ENCODE results near the gene ADGRL2.

ADGRL2 gene

GRCh38 chr1:81800695-81801650, at the start of gene ADGRL2:
ADGRL2 (plus strand) TSS chr1:81800934; CDS start chr1:81836985, 36,051 bp downstream.
- no peak for DNase-seq (ENCODE audit: low spot score)

GRCh38 chr1:81752840-81753239, 47.9 kb upstream of the ADGRL2 start:
- DNase-seq (ENCODE audit: low spot score) = no peak

DNA sequence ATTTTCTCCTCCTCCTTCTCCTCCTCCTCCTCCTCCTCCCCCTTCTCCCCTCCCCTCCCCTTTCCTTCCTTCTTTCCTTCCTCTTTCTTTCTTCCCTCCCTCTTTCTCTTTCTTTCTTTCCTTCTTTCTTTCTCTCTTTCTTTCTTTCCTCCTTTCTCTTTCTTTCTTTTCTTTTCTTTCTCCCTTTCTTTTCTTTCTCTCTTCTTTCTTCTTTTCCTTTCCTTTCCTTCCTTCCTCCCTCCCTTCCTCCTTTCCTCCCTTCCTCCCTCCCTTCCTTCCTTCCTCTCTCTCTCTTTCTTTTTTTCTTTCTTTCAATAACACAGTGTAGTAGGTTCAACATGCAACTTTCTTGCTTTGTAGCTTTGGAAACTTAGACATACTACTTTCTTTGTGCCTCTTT, 46.3 kb upstream of the ADGRL2 start:
- no peak for DNase-seq (ENCODE audit: low spot score)

- DNase-seq (ENCODE audit: low spot score) = no peak
Observed at GRCh38 chr1:81756872-81757271, 43.9 kb upstream of the ADGRL2 start.

DNA sequence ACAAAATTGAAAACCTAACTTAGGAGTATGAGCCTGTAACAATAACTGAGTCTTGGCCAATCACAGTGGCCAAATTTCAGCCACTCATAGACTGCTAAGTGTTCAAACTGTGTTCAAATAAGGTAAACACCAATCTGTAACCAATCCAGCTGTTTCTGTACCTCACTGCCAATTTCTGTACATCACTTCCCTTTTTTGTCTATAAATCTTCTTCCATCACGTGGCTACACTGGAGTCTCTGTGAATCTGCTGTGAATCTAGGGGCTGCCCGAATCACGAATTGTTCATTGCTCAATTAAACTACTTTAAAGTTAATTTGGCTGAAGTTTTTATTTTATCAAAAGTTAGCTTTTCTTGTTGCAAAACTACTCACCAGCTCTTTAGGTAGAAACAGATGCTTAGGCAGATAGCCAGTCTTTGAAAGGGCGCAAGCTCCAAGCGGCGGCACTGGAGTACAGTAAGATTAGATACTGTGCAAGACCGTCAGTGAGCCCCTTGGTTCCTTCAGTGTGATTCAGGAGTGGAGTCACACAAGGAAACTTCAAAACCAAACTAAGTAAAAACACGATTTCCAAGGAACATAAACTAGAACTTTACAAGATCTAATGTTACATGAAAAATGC, 43.2 kb upstream of the ADGRL2 start:
- no peak for DNase-seq (ENCODE audit: low spot score)

GRCh38 chr1:81758181-81758580, 42.6 kb upstream of the ADGRL2 start:
- no peak for DNase-seq (ENCODE audit: low spot score)

DNA sequence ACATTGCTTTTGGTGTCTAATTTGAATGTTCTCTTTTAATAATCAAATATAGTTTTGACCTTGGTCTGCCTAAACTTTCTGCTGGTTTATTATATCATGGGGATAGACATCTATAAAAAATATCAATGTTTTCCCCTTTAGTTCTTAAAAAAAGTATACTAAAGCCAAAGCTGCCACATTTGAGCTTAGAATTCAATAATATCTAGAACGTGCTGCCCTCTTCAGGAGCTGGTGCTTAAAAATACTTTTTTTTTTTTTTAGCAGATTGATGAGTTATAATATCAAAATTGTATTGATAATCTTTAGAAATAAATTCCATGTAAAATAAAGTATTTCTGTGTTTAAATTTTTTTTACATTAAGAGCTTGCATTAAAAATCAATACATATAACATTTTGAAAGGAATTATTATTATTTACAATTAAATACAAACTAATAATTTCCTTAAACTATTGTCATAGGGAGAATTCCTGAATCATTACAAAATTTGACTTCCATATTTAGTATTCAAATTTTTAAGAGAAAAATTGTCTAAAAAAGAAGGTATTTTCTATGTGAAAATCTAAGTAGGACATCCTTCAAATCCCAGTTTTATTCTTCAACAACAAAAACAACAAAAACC, 40.1 kb upstream of the ADGRL2 start:
- no peak for DNase-seq (ENCODE audit: low spot score)

DNA sequence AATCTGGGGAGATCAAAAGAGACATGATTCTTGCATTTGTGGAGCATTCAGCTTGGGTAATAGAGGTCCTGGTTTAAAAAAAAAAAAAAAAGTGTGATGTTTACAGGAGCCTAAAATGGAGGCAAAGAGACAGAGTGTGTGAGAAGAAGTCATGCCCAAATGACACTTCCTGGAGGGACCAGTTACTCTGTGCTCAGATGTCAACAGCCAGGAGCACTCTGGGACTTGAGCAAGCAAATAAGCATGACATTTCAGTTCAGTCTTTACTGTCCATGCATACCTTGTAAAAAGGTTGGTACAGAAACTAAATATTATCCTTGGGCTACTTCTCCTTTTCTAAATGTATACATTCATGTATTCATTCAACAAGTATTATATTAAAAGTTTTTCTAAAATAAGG, 25.2 kb upstream of the ADGRL2 start:
- DNase-seq (ENCODE audit: low spot score) = no peak

- no peak for DNase-seq (ENCODE audit: low spot score)
Observed at GRCh38 chr1:81780705-81781454, 19.9 kb upstream of the ADGRL2 start.

- DNase-seq (ENCODE audit: low spot score) = no peak
Observed at GRCh38 chr1:81781749-81782148, 19.0 kb upstream of the ADGRL2 start.

GRCh38 chr1:81792184-81792583, 8.6 kb upstream of the ADGRL2 start:
- no peak for DNase-seq (ENCODE audit: low spot score)

GRCh38 chr1:81797701-81798100, 3.0 kb upstream of the ADGRL2 start:
- DNase-seq (ENCODE audit: low spot score) = no peak

GRCh38 chr1:81799939-81800694, 617 bp upstream of the ADGRL2 start:
- no peak for DNase-seq (ENCODE audit: low spot score)

GRCh38 chr1:81801651-81802456, 1.1 kb downstream of the ADGRL2 start:
- no peak for DNase-seq (ENCODE audit: low spot score)

DNA sequence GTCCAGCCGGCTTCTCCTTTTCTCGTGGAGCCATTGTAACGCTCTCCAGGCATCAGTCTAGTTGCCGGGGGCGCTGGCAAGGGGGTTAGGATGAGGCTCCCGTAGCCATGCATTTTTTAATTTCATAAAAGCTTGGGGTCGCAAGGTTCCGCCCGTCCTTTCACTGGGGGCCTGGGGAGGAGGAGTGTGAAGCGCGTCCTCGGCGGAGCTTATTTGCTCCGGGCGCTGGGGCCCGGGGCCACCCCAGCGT, 1.6 kb downstream of the ADGRL2 start:
- no peak for DNase-seq (ENCODE audit: low spot score)

- DNase-seq (ENCODE audit: low spot score) = no peak
Observed at GRCh38 chr1:81802707-81803430, 2.1 kb downstream of the ADGRL2 start.

DNA sequence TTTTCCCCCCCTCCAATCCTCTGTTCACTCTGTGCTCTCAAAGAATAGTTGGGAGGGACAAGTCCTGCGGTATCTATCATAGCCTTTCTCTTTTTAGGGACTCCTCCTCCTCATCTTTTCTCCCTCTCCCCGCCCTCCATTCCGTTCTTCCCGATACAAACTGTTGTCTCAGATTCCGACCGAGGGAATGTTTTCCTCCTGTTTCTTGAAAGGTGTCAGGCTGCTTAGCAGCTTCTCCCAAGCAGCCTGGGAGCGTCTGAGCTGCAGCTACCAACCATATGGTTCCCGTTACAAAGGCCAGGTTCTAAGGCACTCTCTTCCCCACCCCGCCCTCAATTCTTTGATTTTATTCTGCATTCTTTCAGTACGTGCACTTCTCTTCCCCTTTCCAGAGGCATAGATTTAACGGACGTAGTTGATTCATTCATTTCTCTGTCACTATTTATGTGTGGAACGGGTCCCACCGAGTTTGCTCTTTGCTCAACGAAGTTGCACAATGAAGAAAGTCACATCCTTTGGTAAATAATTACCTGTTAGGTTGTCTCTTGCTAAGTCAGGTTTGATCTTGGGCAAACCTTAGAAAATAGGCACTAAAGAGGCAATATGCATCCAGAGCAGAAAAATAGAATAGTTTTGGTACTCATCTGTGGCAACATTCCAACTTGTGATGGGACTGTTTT, 2.8 kb downstream of the ADGRL2 start:
- no peak for DNase-seq (ENCODE audit: low spot score)

DNA sequence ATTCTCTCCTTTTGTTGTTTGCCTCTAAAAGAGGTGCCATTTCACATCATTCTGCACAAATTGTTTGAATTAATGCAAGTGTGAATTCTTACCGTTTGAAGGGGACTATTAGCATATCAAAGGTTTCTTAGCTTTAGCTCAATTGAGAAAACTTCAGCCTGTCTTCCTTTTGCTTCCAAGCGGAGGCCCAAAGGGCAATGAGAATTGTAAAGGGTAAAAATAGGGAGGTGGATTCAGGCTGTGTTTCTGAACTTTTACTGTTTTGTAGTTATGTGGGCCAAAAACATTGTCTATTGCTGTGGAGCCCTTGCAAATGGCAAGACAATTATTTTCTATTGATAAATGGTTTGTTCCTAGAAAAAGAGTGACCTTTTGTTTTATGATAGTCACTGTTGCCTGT, 3.6 kb downstream of the ADGRL2 start:
- no peak for DNase-seq (ENCODE audit: low spot score)

DNA sequence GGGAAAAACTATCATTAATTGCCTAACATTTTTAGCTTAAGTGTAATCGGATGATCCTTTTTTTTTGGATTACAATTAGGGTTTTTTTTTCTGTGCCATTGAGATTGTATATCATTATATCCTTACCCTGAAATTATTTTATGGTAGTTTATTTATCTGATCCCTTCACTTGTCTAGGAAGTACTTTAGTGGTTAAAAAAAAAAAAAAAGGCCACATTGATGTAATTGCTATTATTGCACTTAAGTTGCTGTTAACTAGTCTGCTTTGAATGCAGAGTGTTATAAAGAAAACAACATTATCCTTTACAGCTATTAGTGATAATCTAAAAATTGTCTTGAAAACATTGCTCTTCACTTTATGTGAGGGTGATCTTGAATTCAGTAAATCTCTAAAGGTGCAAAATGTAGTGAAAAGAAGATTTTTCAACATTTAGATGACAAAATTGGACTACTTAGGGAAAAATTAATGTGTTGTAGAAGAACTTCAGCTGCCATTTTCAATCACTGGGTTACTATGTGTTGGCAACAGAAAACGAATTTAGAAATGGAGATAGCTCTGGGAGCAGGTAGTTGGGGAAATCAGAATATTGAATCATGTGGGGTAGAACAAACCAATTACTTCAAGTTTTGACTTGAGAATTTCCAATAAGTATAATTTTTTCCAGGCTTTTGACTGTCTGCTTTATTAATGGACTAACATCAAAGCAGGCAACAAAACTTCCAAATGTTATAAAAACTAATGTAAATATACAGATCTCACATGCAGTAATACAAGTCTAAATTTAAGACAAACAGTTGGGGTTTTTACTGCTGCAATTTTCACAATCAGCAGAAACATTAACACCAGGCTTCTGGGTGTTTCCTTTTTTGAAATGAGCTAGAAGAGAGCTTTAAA, 5.0 kb downstream of the ADGRL2 start:
- no peak for DNase-seq (ENCODE audit: low spot score)
